ENCODE data around the gene BAG1. TPM values are rescaled to one million over a fixed set of nuclear protein-coding genes. Genes with fewer than 3 reads are reported as not detected.

Gene BAG1
- total RNA-seq, 1 experiment from 2014 or later, result 103 TPM

- BruUV-seq (replicated peaks), result no TSS peak
- CTCF ChIA-PET, result no interaction called here
- DNase-seq, result peak; percentile 66
- H4K20me1 ChIP-seq (ENCODE audit: low read length), result no peaks in the 10 kb centered on the region
- H2AFZ ChIP-seq (ENCODE audit: low read length), result no peak overlapping the region
- H3K9me2 ChIP-seq (replicated peaks; ENCODE audit: low read length), result no peaks in the 10 kb centered on the region
- no peaks in the 10 kb centered on the region for H3F3A ChIP-seq (ENCODE audit: low read length, unreplicated experiment)
- H3K79me2 ChIP-seq (ENCODE audit: low read length), result no peaks in the 10 kb centered on the region
- intact Hi-C loops (cut with micrococcal nuclease), result no loop called here
- peaks cover 11% of the 10 kb centered on the region for H3K4me1 ChIP-seq (ENCODE audit: insufficient read depth, low read length)
- POLR2A ChIA-PET (ENCODE audit: unreplicated experiment), result no interaction called here
- H3K27me3 ChIP-seq (ENCODE audit: low read length), result no peaks in the 10 kb centered on the region
- H3K9me3 ChIP-seq (ENCODE audit: low read length), result no peaks in the 10 kb centered on the region
- H3K4me2 ChIP-seq (ENCODE audit: low read length), result no peak overlapping the region
- ATAC-seq, result peak; percentile 76
- H3K4me3 ChIP-seq (ENCODE audit: low read length), result no peak overlapping the region
- H3K27ac ChIP-seq (ENCODE audit: low read length), result peak overlapping the region; percentile 39
- no peak for TF ChIP-seq EZH2 (IDR thresholded peaks at IDR 0.05; ENCODE audit: low read length, unreplicated experiment)
- TF ChIP-seq, protein P1, sequence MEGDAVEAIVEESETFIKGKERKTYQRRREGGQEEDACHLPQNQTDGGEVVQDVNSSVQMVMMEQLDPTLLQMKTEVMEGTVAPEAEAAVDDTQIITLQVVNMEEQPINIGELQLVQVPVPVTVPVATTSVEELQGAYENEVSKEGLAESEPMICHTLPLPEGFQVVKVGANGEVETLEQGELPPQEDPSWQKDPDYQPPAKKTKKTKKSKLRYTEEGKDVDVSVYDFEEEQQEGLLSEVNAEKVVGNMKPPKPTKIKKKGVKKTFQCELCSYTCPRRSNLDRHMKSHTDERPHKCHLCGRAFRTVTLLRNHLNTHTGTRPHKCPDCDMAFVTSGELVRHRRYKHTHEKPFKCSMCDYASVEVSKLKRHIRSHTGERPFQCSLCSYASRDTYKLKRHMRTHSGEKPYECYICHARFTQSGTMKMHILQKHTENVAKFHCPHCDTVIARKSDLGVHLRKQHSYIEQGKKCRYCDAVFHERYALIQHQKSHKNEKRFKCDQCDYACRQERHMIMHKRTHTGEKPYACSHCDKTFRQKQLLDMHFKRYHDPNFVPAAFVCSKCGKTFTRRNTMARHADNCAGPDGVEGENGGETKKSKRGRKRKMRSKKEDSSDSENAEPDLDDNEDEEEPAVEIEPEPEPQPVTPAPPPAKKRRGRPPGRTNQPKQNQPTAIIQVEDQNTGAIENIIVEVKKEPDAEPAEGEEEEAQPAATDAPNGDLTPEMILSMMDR (conservative IDR thresholded peaks at IDR 0.05; ENCODE audit: low read depth, low read length), result peak; percentile 30; the same call in 1 of the 2 replicates
- H3K9ac ChIP-seq (ENCODE audit: low read length), result no peak overlapping the region
- H3K36me3 ChIP-seq (ENCODE audit: low read depth, low read length), result no peaks in the 10 kb centered on the region
Measured at GRCh38 chr9:33211695-33212393, 52.7 kb downstream of the BAG1 start.

DNA sequence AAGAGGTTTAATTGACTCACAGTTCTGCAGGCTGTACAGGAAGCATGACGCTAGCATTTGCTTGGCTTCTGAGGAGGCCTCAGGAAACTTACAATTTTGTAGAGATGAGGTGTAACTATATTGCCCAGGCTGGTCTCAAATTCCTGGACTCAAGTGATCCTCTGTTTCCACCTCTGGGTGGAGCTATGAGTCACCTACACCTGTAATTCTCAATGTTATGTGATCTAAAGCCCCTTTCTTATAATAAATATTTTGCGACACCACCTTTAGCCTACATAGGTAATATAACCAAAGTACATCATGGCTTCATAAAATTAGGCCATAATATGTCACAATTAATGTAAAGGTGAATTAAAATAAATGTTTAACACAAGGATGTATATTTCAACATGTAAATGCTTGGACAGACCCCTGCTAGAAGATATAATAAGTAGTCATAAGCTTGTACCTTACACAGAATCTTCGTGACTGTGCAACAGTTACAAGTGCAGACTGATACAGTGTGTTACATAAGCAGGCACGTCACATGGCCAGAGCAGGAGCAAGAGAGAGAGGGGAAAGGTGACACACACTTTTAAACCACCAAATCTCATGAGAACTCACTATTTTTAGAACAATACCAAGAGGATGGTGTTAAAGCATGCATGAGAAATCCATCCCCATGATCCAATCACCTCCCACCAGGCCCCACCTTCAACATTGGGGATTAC, 54.3 kb downstream of the BAG1 start:
- no peak overlapping the region for H3K4me2 ChIP-seq (ENCODE audit: low read length)
- H3F3A ChIP-seq (ENCODE audit: low read length, unreplicated experiment), result no peaks in the 10 kb centered on the region
- ATAC-seq, result no peak
- H3K27me3 ChIP-seq (ENCODE audit: low read length), result no peaks in the 10 kb centered on the region
- no peaks in the 10 kb centered on the region for H3K79me2 ChIP-seq (ENCODE audit: low read length)
- H3K9me3 ChIP-seq (ENCODE audit: low read length), result no peaks in the 10 kb centered on the region
- H4K20me1 ChIP-seq (ENCODE audit: low read length), result no peaks in the 10 kb centered on the region
- no peak overlapping the region for H2AFZ ChIP-seq (ENCODE audit: low read length)
- BruUV-seq (replicated peaks), result no TSS peak
- no peak overlapping the region for H3K4me3 ChIP-seq (ENCODE audit: low read length)
- peak; percentile 17 for DNase-seq
- TF ChIP-seq, protein P1 (conservative IDR thresholded peaks at IDR 0.05; ENCODE audit: low read depth, low read length), result no peak
- no peak for TF ChIP-seq EZH2phosphoT487 (IDR thresholded peaks at IDR 0.05; ENCODE audit: borderline replicate concordance, low read length)
- no peak for TF ChIP-seq EZH2 (IDR thresholded peaks at IDR 0.05; ENCODE audit: low read length, unreplicated experiment)
- no peaks in the 10 kb centered on the region for H3K9me2 ChIP-seq (replicated peaks; ENCODE audit: low read length)
- H3K27ac ChIP-seq (ENCODE audit: low read length), result no peak overlapping the region
- H3K4me1 ChIP-seq (ENCODE audit: insufficient read depth, low read length), result peaks cover 11% of the 10 kb centered on the region
- intact Hi-C loops (cut with micrococcal nuclease), result no loop called here
- ChIA-PET CTCF (no interaction called here), POLR2A (ENCODE audit: unreplicated experiment) (no interaction called here)
- no peak overlapping the region for H3K9ac ChIP-seq (ENCODE audit: low read length)
- no peaks in the 10 kb centered on the region for H3K36me3 ChIP-seq (ENCODE audit: low read depth, low read length)

DNA sequence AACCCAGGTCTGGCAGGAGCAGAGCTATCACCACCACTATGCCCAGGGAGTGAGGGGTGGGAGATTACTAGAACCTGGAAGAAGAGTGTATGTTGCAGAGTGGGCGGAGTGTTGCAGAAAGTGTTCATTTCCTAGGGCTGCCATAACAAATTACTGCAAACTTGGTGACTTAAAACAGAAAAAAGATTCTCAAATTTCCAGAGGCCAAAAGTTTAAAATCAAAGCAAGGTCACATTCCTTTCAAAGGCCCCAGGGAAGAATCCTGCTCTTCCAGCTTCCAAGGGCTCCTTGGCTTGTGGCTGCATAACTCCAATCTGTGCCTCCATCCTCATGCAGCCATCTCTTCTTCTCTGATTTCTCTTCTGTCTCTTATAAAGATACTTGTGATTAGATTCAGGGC, 55.1 kb downstream of the BAG1 start:
- H3K79me2 ChIP-seq (ENCODE audit: low read length), result no peaks in the 10 kb centered on the region
- TF ChIP-seq EZH2phosphoT487 (IDR thresholded peaks at IDR 0.05; ENCODE audit: borderline replicate concordance, low read length) (no peak), EZH2 (IDR thresholded peaks at IDR 0.05; ENCODE audit: low read length, unreplicated experiment) (no peak)
- TF ChIP-seq, protein P1 (conservative IDR thresholded peaks at IDR 0.05; ENCODE audit: low read depth, low read length), result no peak
- no peaks in the 10 kb centered on the region for H3F3A ChIP-seq (ENCODE audit: low read length, unreplicated experiment)
- H3K4me3 ChIP-seq (ENCODE audit: low read length), result no peak overlapping the region
- H3K36me3 ChIP-seq (ENCODE audit: low read depth, low read length), result no peaks in the 10 kb centered on the region
- intact Hi-C loops (cut with micrococcal nuclease), result no loop called here
- BruUV-seq (replicated peaks), result no TSS peak
- POLR2A ChIA-PET (ENCODE audit: unreplicated experiment), result no interaction called here
- ATAC-seq (no peak), DNase-seq (no peak)
- peaks cover 11% of the 10 kb centered on the region for H3K4me1 ChIP-seq (ENCODE audit: insufficient read depth, low read length)
- H2AFZ ChIP-seq (ENCODE audit: low read length), result no peak overlapping the region
- no peaks in the 10 kb centered on the region for H3K9me3 ChIP-seq (ENCODE audit: low read length)
- no peak overlapping the region for H3K27ac ChIP-seq (ENCODE audit: low read length)
- no peaks in the 10 kb centered on the region for H3K27me3 ChIP-seq (ENCODE audit: low read length)
- H4K20me1 ChIP-seq (ENCODE audit: low read length), result no peaks in the 10 kb centered on the region
- CTCF ChIA-PET, result no interaction called here
- H3K9me2 ChIP-seq (replicated peaks; ENCODE audit: low read length), result no peaks in the 10 kb centered on the region
- H3K4me2 ChIP-seq (ENCODE audit: low read length), result no peak overlapping the region
- H3K9ac ChIP-seq (ENCODE audit: low read length), result no peak overlapping the region
